ACC112 (cell line): ENCODE data around the gene ANKRD11.

Source experiments
- H2AFZ ChIP-seq: fragments of 200-600 bp; sonication (generic); one replicate; pipeline ENCODE4 v1.6.0; 2017; ENCODE audit warnings: antibody characterized with exemption, low read length; ENCODE audit not compliant: unreplicated experiment
- H3K27ac ChIP-seq: fragments of 200-600 bp; sonication (generic); 2 replicates; pipeline ENCODE4 v1.5.1; 2014; ENCODE audit warnings: low read depth, mild to moderate bottlenecking, antibody characterized with exemption, low read length, moderate library complexity
- H3K27me3 ChIP-seq: fragments of 200-600 bp; sonication (generic); 2 replicates; pipeline ENCODE4 v1.6.1; 2014; ENCODE audit warnings: mild to moderate bottlenecking, antibody characterized with exemption, low read length, moderate library complexity, mixed read lengths; ENCODE audit not compliant: insufficient read depth
- H3K36me3 ChIP-seq: fragments of 200-600 bp; sonication (generic); 2 replicates; pipeline ENCODE4 v1.6.1; 2016; ENCODE audit warnings: mild to moderate bottlenecking, antibody characterized with exemption, low read length, moderate library complexity, mixed read lengths; ENCODE audit not compliant: insufficient read depth
- H3K4me1 ChIP-seq: fragments of 200-600 bp; sonication (generic); one replicate; pipeline ENCODE4 v1.6.1; 2016; ENCODE audit warnings: low read length, mixed read lengths; ENCODE audit not compliant: insufficient read depth, unreplicated experiment, control insufficient read depth
- H3K4me3 ChIP-seq: fragments of 200-600 bp; sonication (generic); 2 replicates; pipeline ENCODE4 v1.5.1; 2014; ENCODE audit warnings: mild to moderate bottlenecking, low read depth, low read length
- H3K79me2 ChIP-seq: fragments of 200-600 bp; sonication (generic); one replicate; pipeline ENCODE4 v1.6.0; 2016; ENCODE audit warnings: low read length; ENCODE audit not compliant: control insufficient read depth, unreplicated experiment, insufficient read depth

ANKRD11 gene

DNA sequence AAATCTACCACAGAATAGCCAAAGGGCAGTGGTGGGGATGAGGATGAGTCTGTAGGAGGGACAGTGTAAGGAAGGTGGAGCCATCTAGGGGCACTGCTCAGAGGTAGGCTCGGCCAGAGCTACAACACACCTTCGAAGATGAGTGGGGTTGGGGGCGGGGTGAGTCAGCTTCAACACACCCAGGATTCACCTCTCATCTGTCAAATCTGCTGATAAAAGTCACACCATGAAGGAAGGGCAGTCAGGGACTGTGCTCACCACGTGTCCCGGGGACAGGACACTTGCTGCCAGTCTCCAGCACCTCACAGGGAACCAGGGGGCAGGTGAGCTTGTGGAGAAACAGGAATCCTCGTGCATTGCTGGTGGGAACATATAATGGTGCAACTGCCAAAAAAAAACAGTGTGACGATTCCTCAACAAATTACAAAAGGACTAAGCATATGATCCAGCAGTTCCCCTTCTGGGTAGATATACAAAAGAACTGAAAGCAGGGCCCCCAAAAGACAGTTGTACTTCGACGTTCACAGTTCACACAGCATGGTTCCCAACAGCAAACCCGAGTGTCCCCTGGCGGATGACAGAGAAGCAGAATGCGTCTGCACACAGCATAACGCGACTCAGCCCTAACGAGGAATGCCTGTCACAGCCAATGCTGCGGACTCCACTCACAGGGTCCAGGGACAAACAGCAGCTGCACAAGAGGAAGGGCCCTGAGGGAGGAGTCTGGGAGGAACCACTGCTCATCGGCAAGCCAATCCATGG is 133.1 kb downstream of the ANKRD11 start:
- peaks cover 92% of the 10 kb centered on the region for H3K79me2 ChIP-seq
- no peak overlapping the region for H2AFZ ChIP-seq
- peaks cover 12% of the 10 kb centered on the region for H3K4me1 ChIP-seq
- no peak overlapping the region for H3K27ac ChIP-seq
- no peak overlapping the region for H3K4me3 ChIP-seq
- no peaks in the 10 kb centered on the region for H3K27me3 ChIP-seq
- peaks cover 9% of the 10 kb centered on the region; the same call in 1 of the 2 replicates for H3K36me3 ChIP-seq

DNA sequence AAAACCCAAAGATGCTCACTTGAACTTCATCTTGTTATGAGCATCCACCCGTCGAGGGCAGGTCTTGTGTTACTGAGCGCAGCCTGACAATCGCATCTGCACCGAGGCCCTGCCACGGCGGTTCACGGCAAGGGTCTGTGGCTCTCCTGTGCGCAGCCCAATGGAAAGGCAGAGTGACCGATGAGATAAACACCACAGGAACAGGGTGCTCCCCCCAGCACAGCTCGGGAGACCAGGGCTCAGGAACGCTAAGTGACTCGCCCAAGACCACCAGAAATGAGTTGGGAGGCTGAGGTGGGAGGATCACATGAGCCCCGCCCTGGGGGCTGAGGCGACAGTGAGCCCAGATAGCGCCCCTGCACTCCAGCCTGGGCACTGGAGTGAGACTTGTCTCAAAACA is 134.7 kb downstream of the ANKRD11 start:
- H3K36me3 ChIP-seq = peaks cover 18% of the 10 kb centered on the region; the same call in 1 of the 2 replicates
- H2AFZ ChIP-seq = no peak overlapping the region
- H3K4me1 ChIP-seq = no peaks in the 10 kb centered on the region
- H3K79me2 ChIP-seq = peaks cover 92% of the 10 kb centered on the region
- H3K4me3 ChIP-seq = no peak overlapping the region
- H3K27me3 ChIP-seq = no peaks in the 10 kb centered on the region
- no peak overlapping the region for H3K27ac ChIP-seq

DNA sequence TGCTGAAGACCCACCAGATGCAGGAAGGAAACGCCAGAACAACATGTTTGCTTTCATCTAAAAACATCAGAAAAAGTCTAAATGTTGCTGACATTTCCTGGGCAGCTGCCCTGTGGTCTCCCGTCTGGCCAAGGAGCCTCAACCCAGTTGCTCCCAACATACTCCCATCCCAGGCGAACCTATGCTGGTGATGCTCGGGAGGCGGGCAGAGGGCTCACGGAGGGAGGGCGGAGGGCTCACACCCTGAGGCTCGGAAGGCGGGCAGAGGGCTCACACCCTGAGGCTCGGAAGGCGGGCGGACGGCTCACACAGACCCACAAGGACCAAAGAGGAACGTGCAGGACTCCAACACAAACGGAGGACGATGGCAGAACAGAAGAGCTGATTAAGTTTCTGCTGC is 135.4 kb downstream of the ANKRD11 start:
- H3K79me2 ChIP-seq = peaks cover 92% of the 10 kb centered on the region
- H2AFZ ChIP-seq = no peak overlapping the region
- peaks cover 21% of the 10 kb centered on the region; the same call in 1 of the 2 replicates for H3K36me3 ChIP-seq
- no peaks in the 10 kb centered on the region for H3K27me3 ChIP-seq
- no peak overlapping the region for H3K27ac ChIP-seq
- H3K4me3 ChIP-seq = no peak overlapping the region
- no peaks in the 10 kb centered on the region for H3K4me1 ChIP-seq

- no peak overlapping the region for H3K4me3 ChIP-seq
- no peaks in the 10 kb centered on the region for H3K4me1 ChIP-seq
- peaks cover 21% of the 10 kb centered on the region; the same call in 1 of the 2 replicates for H3K36me3 ChIP-seq
- peaks cover 92% of the 10 kb centered on the region for H3K79me2 ChIP-seq
- H2AFZ ChIP-seq = no peak overlapping the region
- H3K27me3 ChIP-seq = no peaks in the 10 kb centered on the region
- no peak overlapping the region for H3K27ac ChIP-seq
These were observed 136.0 kb downstream of the ANKRD11 start for GRCh38 chr16:89354325-89354724.

DNA sequence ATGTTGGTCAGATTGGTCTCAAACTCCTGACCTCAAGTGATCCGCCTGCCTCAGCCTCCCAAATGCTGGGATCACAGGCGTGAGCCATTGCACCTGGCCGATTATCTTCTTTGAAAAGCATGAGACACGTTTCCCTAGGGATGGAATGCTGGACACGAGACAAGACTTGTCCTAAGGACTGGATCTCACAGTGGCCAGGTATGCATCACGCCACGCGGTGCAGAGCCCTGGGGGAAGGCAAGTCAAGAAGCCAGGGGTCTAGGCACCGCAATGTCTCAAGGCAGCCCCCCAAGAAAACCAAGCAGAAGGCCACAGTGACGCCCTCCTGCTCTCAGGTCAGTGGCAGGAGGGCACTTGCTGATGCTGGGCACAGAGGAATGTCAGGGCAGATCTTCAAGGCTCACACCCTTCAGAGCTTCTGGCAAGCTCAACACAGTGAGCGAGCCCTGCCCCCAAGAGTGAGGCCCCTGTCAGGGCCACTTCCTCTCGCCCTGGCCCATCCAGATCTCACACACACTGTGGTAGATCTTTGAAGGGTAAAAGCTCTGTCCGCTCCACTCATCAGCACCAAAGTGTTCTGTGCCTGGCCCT is 138.2 kb downstream of the ANKRD11 start:
- H3K4me1 ChIP-seq = no peaks in the 10 kb centered on the region
- H3K27ac ChIP-seq = no peak overlapping the region

DNA sequence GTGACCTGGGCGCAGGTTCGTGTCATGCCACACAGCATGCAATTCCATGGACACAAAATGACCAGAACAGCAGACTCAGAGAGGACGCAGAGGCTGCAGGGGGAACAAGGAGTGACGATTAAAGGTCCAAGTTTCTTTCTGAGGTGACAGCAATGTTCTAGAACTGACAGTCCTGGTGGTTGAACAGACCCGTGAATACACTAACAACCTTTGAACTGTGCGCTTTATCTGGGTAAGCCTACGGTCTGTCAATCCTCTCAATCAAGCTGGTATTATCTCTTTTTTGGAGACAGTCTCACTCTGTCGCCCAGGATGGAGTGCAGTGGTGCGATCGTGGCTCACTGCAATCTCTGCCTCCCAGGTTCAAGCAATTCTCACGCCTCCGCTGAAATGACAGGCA is 138.7 kb downstream of the ANKRD11 start:
- Histone ChIP-seq H3K27ac (no peak overlapping the region), H3K79me2 (peaks cover 92% of the 10 kb centered on the region), H3K36me3 (peaks cover 17% of the 10 kb centered on the region; the same call in 1 of the 2 replicates), H2AFZ (no peak overlapping the region), H3K4me3 (no peak overlapping the region), H3K4me1 (no peaks in the 10 kb centered on the region), H3K27me3 (no peaks in the 10 kb centered on the region)

More for the DNA sequence above, 138.2 kb downstream of the ANKRD11 start:
- Histone ChIP-seq H3K79me2 (peaks cover 92% of the 10 kb centered on the region), H3K27me3 (no peaks in the 10 kb centered on the region), H2AFZ (no peak overlapping the region), H3K4me3 (no peak overlapping the region), H3K36me3 (peaks cover 21% of the 10 kb centered on the region; the same call in 1 of the 2 replicates)

GRCh38 chr16:89350701-89351380 is 139.5 kb downstream of the ANKRD11 start:
- Histone ChIP-seq H3K27ac (no peak overlapping the region), H3K36me3 (peaks cover 14% of the 10 kb centered on the region; the same call in 1 of the 2 replicates), H3K4me1 (peaks cover 5% of the 10 kb centered on the region)

GRCh38 chr16:89349947-89350633 is 140.3 kb downstream of the ANKRD11 start:
- Histone ChIP-seq H3K79me2 (peaks cover 94% of the 10 kb centered on the region), H2AFZ (no peak overlapping the region), H3K36me3 (peaks cover 13% of the 10 kb centered on the region; the same call in 1 of the 2 replicates), H3K27me3 (no peaks in the 10 kb centered on the region), H3K27ac (no peak overlapping the region), H3K4me1 (peaks cover 10% of the 10 kb centered on the region), H3K4me3 (no peak overlapping the region)

More at GRCh38 chr16:89350701-89351380, 139.5 kb downstream of the ANKRD11 start:
- Histone ChIP-seq H2AFZ (no peak overlapping the region), H3K27me3 (no peaks in the 10 kb centered on the region), H3K79me2 (peaks cover 94% of the 10 kb centered on the region), H3K4me3 (no peak overlapping the region)

- Histone ChIP-seq H3K79me2 (peaks cover 99% of the 10 kb centered on the region), H3K4me1 (peaks cover 26% of the 10 kb centered on the region), H3K27me3 (no peaks in the 10 kb centered on the region), H3K36me3 (peaks cover 13% of the 10 kb centered on the region; the same call in 1 of the 2 replicates), H3K4me3 (no peak overlapping the region), H2AFZ (no peak overlapping the region), H3K27ac (no peak overlapping the region)
These were observed 142.6 kb downstream of the ANKRD11 start for GRCh38 chr16:89347807-89348206.

DNA sequence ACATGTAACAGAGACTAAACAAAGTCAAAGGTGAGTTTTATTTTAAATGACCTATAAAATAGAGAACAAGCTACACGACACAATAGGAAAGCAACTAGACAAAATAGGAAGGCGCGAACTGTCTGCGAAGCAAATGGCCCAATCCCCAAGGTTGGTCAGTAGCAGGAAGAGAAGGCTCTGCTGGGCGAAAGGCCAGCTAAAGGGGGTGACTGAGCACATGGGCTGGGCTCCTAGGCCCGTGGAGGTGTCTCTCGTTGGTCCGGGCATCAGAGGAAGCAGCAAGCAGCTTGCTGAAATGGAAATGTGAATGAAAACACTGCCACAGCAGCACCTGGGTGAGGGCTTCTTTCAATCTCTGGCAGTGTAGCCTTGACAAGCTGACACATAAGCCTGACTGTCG is 143.5 kb downstream of the ANKRD11 start:
- Histone ChIP-seq H3K27me3 (no peaks in the 10 kb centered on the region), H3K79me2 (peaks cover 99% of the 10 kb centered on the region), H3K36me3 (peaks cover 13% of the 10 kb centered on the region; the same call in 1 of the 2 replicates), H3K27ac (no peak overlapping the region), H3K4me3 (no peak overlapping the region), H3K4me1 (peaks cover 26% of the 10 kb centered on the region), H2AFZ (no peak overlapping the region)
